IMR-90 (cell line): ENCODE measurements around the gene COL8A1. TPM values are rescaled to one million over a fixed set of nuclear protein-coding genes. Genes with fewer than 3 reads are reported as not detected.
A peak's percentile ranks its signal among the peaks of the same experiment; 100 is the strongest.

Experiments
- ATAC-seq: fragments of 200-7000 bp; cut with Tn5 transposase; 2 replicates; pipeline ENCODE4 v1.9.1; 2020; ENCODE audit warnings: low read depth, mild to moderate bottlenecking, moderate library complexity
- BruUV-seq: library from RNA; stranded (reverse); fragments of 400-500 nt; replicated peaks from 2 replicates; lab custom pipeline; 2021; lab: Mats Ljungman, UMichigan
- CTCF ChIA-PET: fragments of 300-600 bp; formaldehyde crosslinking; extraction: SDS; loops from one replicate; lab custom pipeline; 2021; ENCODE audit warnings: antibody characterized with exemption; lab: Yijun Ruan, JAX
- POLR2A ChIA-PET: fragments of 300-600 bp; sonication (Branson Sonifier 250); formaldehyde crosslinking; loops from one replicate; lab custom pipeline; 2022; ENCODE audit warnings: antibody characterized with exemption; ENCODE audit not compliant: unreplicated experiment; lab: Charles Lee
- DNase-seq: peaks from one replicate; pipeline ENCODE4 v3.0.0; 2013
- H2AFZ ChIP-seq: replicated peaks from 2 replicates; pipeline ENCODE3; 2013; ENCODE audit warnings: low read length, mild to moderate bottlenecking; ENCODE audit not compliant: poor library complexity
- H2AK5ac ChIP-seq: 2 replicates; pipeline ENCODE4 v1.6.1; 2013; ENCODE audit warnings: low read depth, low read length, inconsistent platforms
- H2AK9ac ChIP-seq: replicated peaks from 2 replicates; pipeline ENCODE3; 2013; ENCODE audit warnings: mild to moderate bottlenecking, low read depth, low read length, moderate library complexity; ENCODE audit not compliant: poor library complexity
- H2BK120ac ChIP-seq: 2 replicates; pipeline ENCODE4 v1.6.1; 2013; ENCODE audit warnings: low read depth, low read length, inconsistent platforms
- H2BK15ac ChIP-seq: 3 replicates; pipeline ENCODE4 v1.6.1; 2013; ENCODE audit warnings: low read depth, low read length, inconsistent platforms
- H2BK20ac ChIP-seq: 2 replicates; pipeline ENCODE4 v1.6.1; 2013; ENCODE audit warnings: low read depth, mild to moderate bottlenecking, inconsistent platforms, low read length, moderate library complexity
- H2BK5ac ChIP-seq: 2 replicates; pipeline ENCODE4 v1.6.1; 2013; ENCODE audit warnings: mild to moderate bottlenecking, low read depth, low read length, inconsistent platforms; ENCODE audit not compliant: poor library complexity, severe bottlenecking
- H3K14ac ChIP-seq: replicated peaks from 2 replicates; pipeline ENCODE4 v1.6.1; 2013; ENCODE audit warnings: low read depth, low read length, inconsistent platforms
- H3K18ac ChIP-seq: 2 replicates; pipeline ENCODE4 v1.6.1; 2013; ENCODE audit warnings: low read depth, low read length, control low read depth
- H3K23ac ChIP-seq: 2 replicates; pipeline ENCODE4 v1.6.1; 2013; ENCODE audit warnings: low read depth, low read length, inconsistent platforms
- H3K27ac ChIP-seq: 2 replicates; pipeline ENCODE4 v1.5.1; 2013; ENCODE audit warnings: mild to moderate bottlenecking, control low read depth, low read length; ENCODE audit not compliant: insufficient read depth
- H3K27me3 ChIP-seq: 2 replicates; pipeline ENCODE4 v1.6.1; 2013; ENCODE audit warnings: low read length; ENCODE audit not compliant: control insufficient read depth, insufficient read depth
- H3K36me3 ChIP-seq: 2 replicates; pipeline ENCODE4 v1.6.1; 2013; ENCODE audit warnings: low read length, mixed read lengths; ENCODE audit not compliant: control insufficient read depth, insufficient read depth
- H3K4ac ChIP-seq: 2 replicates; pipeline ENCODE4 v1.6.1; 2013; ENCODE audit warnings: low read depth, low read length, inconsistent platforms
- H3K4me1 ChIP-seq: 2 replicates; pipeline ENCODE4 v1.6.1; 2013; ENCODE audit warnings: low read length, mixed read lengths; ENCODE audit not compliant: control insufficient read depth, insufficient read depth
- H3K4me2 ChIP-seq: 2 replicates; pipeline ENCODE4 v1.6.1; 2013; ENCODE audit warnings: low read depth, mild to moderate bottlenecking, control low read depth, low read length, moderate library complexity
- H3K4me3 ChIP-seq: 2 replicates; pipeline ENCODE4 v1.5.1; 2013; ENCODE audit warnings: low read depth, mild to moderate bottlenecking, control low read depth, low read length, moderate library complexity; ENCODE audit not compliant: insufficient read depth
- H3K56ac ChIP-seq: 2 replicates; pipeline ENCODE4 v1.6.1; 2013; ENCODE audit warnings: low read length, inconsistent platforms; ENCODE audit not compliant: insufficient read depth; ENCODE audit errors: extremely low read depth
- H3K79me1 ChIP-seq, 2 experiments: 2 replicates each; pipeline ENCODE4 v1.6.1; 2013; ENCODE audit warnings: low read length in 2 of 2, inconsistent platforms in 1 of 2, low read depth in 1 of 2
- H3K9ac ChIP-seq: 2 replicates; pipeline ENCODE4 v1.6.1; 2013; ENCODE audit warnings: low read depth, low read length, control low read depth
- H3K9me1 ChIP-seq: 2 replicates; pipeline ENCODE4 v1.6.1; 2013; ENCODE audit warnings: low read length, inconsistent platforms; ENCODE audit not compliant: insufficient read depth
- H3K9me3 ChIP-seq: 2 replicates; pipeline ENCODE4 v1.6.1; 2013; ENCODE audit warnings: low read length; ENCODE audit not compliant: control insufficient read depth, insufficient read depth
- H4K20me1 ChIP-seq: 2 replicates; pipeline ENCODE4 v1.6.1; 2013; ENCODE audit warnings: low read length, inconsistent platforms; ENCODE audit not compliant: insufficient read depth
- H4K5ac ChIP-seq: 2 replicates; pipeline ENCODE4 v1.6.1; 2013; ENCODE audit warnings: mild to moderate bottlenecking, low read depth, low read length, control low read depth
- H4K8ac ChIP-seq, 2 experiments: 2 replicates each; pipeline ENCODE4 v1.6.1; 2013; ENCODE audit warnings: low read depth in 2 of 2, low read length in 2 of 2, control low read depth in 1 of 2, inconsistent platforms in 1 of 2
- H4K91ac ChIP-seq: 2 replicates; pipeline ENCODE4 v1.6.1; 2013; ENCODE audit warnings: low read depth, low read length, inconsistent platforms; ENCODE audit not compliant: insufficient read depth
- CEBPB ChIP-seq: IDR thresholded peaks from 2 replicates; pipeline ENCODE4 v1.6.1; 2012; ENCODE audit warnings: low read depth, low read length, improper control_type of control experiment
- RAD21 ChIP-seq: IDR thresholded peaks from 2 replicates; pipeline ENCODE4 v1.6.1; 2012; ENCODE audit warnings: low read length, improper control_type of control experiment
- WGBS, 2 experiments: methylation state at CpG; one replicate each; pipeline versions ENCODE4 v1.1.5 to v1.1.7; 2013; ENCODE audit warnings: missing lambda C conversion rate in 2 of 2; ENCODE audit not compliant: insufficient read length in 1 of 2; ENCODE audit errors: extremely low coverage in 2 of 2; 5-methylcytosine and 5-hydroxymethylcytosine counted together
- dilution Hi-C: fragments of 300-500 bp; cut with HindIII; formaldehyde crosslinking; loops from one replicate; pipeline ENCODE4 v1.14.3; 2018; ENCODE audit warnings: low sequenced_read_pairs; ENCODE audit not compliant: unreplicated experiment
- in situ Hi-C: fragments of 300-500 bp; cut with MboI; formaldehyde crosslinking; loops from 3 replicates; pipeline ENCODE4 v1.14.3; 2019; ENCODE audit warnings: low sequenced_read_pairs, inconsistent platforms, mixed read lengths
- intact Hi-C: fragments of 100-400 bp; cut with micrococcal nuclease; formaldehyde crosslinking; loops from 2 replicates; pipeline ENCODE4 v1.10.0; 2022
- polyA plus RNA-seq, 3 experiments: library from polyadenylated mRNA; depleted of rRNA; stranded (reverse); fragments of >200 nt; gene quantifications; 2 replicates each; pipeline ENCODE4 v1.2.3, GENCODE V29; 2012; ENCODE audit warnings: low replicate concordance in 1 of 3
- total RNA-seq: library from RNA; depleted of rRNA; stranded (reverse); fragments of >200 nt; gene quantifications from 2 replicates; pipeline ENCODE4 v1.2.3, GENCODE V29; 2012

Gene COL8A1
- total and polyA plus RNA-seq, 2 of the 4 experiments (the other 2 are of a cell fraction) = 119 to 151 TPM

DNA sequence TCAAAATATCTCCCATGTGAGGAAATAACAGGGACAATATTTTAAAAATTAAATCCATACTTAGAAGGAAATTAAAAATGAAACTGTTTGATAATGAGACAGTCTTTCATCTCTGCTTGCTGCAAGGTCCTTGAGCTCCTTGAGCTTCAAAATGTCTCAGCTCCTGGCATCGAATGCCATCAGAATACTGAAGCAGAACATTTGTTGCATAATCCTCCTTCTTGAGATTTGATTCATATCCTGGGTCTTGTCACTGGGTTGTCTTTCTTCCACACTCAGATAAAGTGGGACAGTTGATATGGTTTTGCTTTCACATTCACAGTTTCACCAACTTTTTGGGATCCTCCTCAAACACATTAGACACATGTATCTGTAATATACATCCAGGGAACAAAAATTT, 27.8 kb downstream of the COL8A1 start:
- intact Hi-C loops = no loop called here
- Histone ChIP-seq H3K4me2 (peak overlapping the region; percentile 31), H3K9me1 (no peaks in the 10 kb centered on the region; the same call in none of the 2 replicates), H2AK5ac (no peak overlapping the region), H2BK20ac (peak overlapping the region; percentile 2; the same call in 1 of the 2 replicates), H3K18ac (peak overlapping the region; percentile 2; the same call in 1 of the 2 replicates), H2AFZ (no peak overlapping the region), H2BK120ac (no peak overlapping the region), H3K23ac (no peak overlapping the region), H2AK9ac (no peak overlapping the region), H2BK5ac (peak overlapping the region; percentile 29), H3K4me3 (no peak overlapping the region), H3K9ac (no peak overlapping the region), H3K27me3 (no peaks in the 10 kb centered on the region), H4K20me1 (no peaks in the 10 kb centered on the region; the same call in 1 of the 2 replicates), H3K4me1 (peaks cover 7% of the 10 kb centered on the region; the same call in 1 of the 2 replicates), H4K8ac (no peak overlapping the region), H3K9me3 (no peaks in the 10 kb centered on the region), H3K79me1 (peaks cover 32 to 46% of the 10 kb centered on the region in 2 experiments; a peak in 3 of 4 replicates), H4K91ac (no peak overlapping the region), H3K4ac (no peak overlapping the region), H3K14ac (0 out of 2 replicates have a peak overlapping the region, but pooled peaks have one; percentile 16), H2BK15ac (no peak overlapping the region), H4K5ac (peak overlapping the region; percentile 31), H3K27ac (no peak overlapping the region), H3K36me3 (peaks cover 3% of the 10 kb centered on the region; the same call in 1 of the 2 replicates), H3K56ac (no peak overlapping the region)
- ChIA-PET CTCF (no interaction called here), POLR2A (no interaction called here)
- BruUV-seq = no TSS peak
- ATAC-seq (no peak), DNase-seq (no peak)
- TF ChIP-seq CEBPB = peak; percentile 75
- no peak for TF ChIP-seq RAD21
- WGBS, 2 experiments = no CpG with 5 or more reads among the region's 1 CpG
- in situ Hi-C loops = no loop called here
- dilution Hi-C loops = no loop called here
